WTC11 (cell line): Measurements from ENCODE around the gene TNP1. TPM values are rescaled to one million over a fixed set of nuclear protein-coding genes. Genes with fewer than 3 reads are reported as not detected.

ENCODE experiments used
- ATAC-seq: fragments of 200-7000 bp; cut with Tn5 transposase; 2 replicates; pipeline ENCODE4 v1.10.0; 2021; ENCODE audit warnings: mild to moderate bottlenecking, moderate library complexity
- CTCF ChIA-PET: fragments of 300-600 bp; sonication (Branson Sonifier 250); formaldehyde crosslinking; loops from one replicate; lab custom pipeline; 2021; ENCODE audit warnings: antibody characterized with exemption; lab: Charles Lee
- POLR2A ChIA-PET: fragments of 350-600 bp; sonication (Branson Sonifier 250); formaldehyde crosslinking; loops from one replicate; lab custom pipeline; 2021; ENCODE audit warnings: antibody characterized with exemption; lab: Charles Lee
- DNase-seq: peaks from one replicate; pipeline ENCODE4 v3.0.0; 2021; ENCODE audit warnings: low spot score
- H3K27ac Mint-ChIP-seq: 2 replicates; pipeline ENCODE4 v1.8.0; 2021; ENCODE audit warnings: mixed read lengths
- H3K27me3 Mint-ChIP-seq: 2 replicates; pipeline ENCODE4 v1.8.0; 2021; ENCODE audit warnings: low read depth, mild to moderate bottlenecking, moderate library complexity, mixed read lengths
- H3K36me3 Mint-ChIP-seq: 2 replicates; pipeline ENCODE4 v1.8.0; 2021; ENCODE audit warnings: mixed read lengths
- H3K4me1 Mint-ChIP-seq: 2 replicates; pipeline ENCODE4 v1.8.0; 2022; ENCODE audit warnings: mixed read lengths
- H3K4me3 Mint-ChIP-seq: 2 replicates; pipeline ENCODE4 v1.8.0; 2021; ENCODE audit warnings: mild to moderate bottlenecking, moderate library complexity, mixed read lengths
- H3K9me3 Mint-ChIP-seq: 2 replicates; pipeline ENCODE4 v1.8.0; 2021; ENCODE audit warnings: mixed read lengths
- GRHL2 ChIP-seq: fragments of 250-450 bp; sonication (Bioruptor Pico); IDR thresholded peaks from 2 replicates; pipeline ENCODE4 v1.8.0; 2022; ENCODE audit warnings: mild to moderate bottlenecking, moderate library complexity; ENCODE audit not compliant: insufficient replicate concordance, severe bottlenecking
- IRF2 ChIP-seq: sonication (generic); formaldehyde crosslinking; IDR thresholded peaks from 2 replicates; pipeline ENCODE4 v1.8.0; 2022; ENCODE audit warnings: low read depth, missing genetic modification reagents, borderline replicate concordance
- JAZF1 ChIP-seq: fragments of 250-450 bp; sonication (Bioruptor Pico); IDR thresholded peaks from 2 replicates; pipeline ENCODE4 v1.9.0; 2021; ENCODE audit warnings: moderate library complexity, mild to moderate bottlenecking, inconsistent platforms
- KAT7 ChIP-seq: sonication (generic); formaldehyde crosslinking; IDR thresholded peaks from 2 replicates; pipeline ENCODE4 v1.8.1; 2023; ENCODE audit warnings: missing genetic modification reagents, mild to moderate bottlenecking, borderline replicate concordance
- OVOL2 ChIP-seq: fragments of 250-450 bp; sonication (Bioruptor Pico); IDR thresholded peaks from 2 replicates; pipeline ENCODE4 v1.9.0; 2021; ENCODE audit warnings: mild to moderate bottlenecking, borderline replicate concordance
- RELA ChIP-seq: sonication (generic); formaldehyde crosslinking; IDR thresholded peaks from 2 replicates; pipeline ENCODE4 v1.8.1; 2022; ENCODE audit warnings: missing genetic modification reagents, mild to moderate bottlenecking, borderline replicate concordance
- SOX15 ChIP-seq: fragments of 250-450 bp; sonication (Bioruptor Pico); IDR thresholded peaks from 2 replicates; pipeline ENCODE4 v1.9.0; 2021; ENCODE audit warnings: mild to moderate bottlenecking
- TEAD1 ChIP-seq: sonication (generic); formaldehyde crosslinking; IDR thresholded peaks from 2 replicates; pipeline ENCODE4 v1.8.0; 2022; ENCODE audit warnings: mild to moderate bottlenecking, missing genetic modification reagents
- TEAD4 ChIP-seq: sonication (generic); formaldehyde crosslinking; IDR thresholded peaks from 2 replicates; pipeline ENCODE4 v1.8.0; 2022; ENCODE audit warnings: mild to moderate bottlenecking, missing genetic modification reagents
- TP53 ChIP-seq: sonication (generic); formaldehyde crosslinking; IDR thresholded peaks from 2 replicates; pipeline ENCODE4 v1.8.1; 2023; ENCODE audit warnings: mild to moderate bottlenecking, missing genetic modification reagents
- ZNF121 ChIP-seq: sonication (generic); formaldehyde crosslinking; IDR thresholded peaks from 2 replicates; pipeline ENCODE4 v1.8.0; 2023; ENCODE audit warnings: missing genetic modification reagents
- ZNF396 ChIP-seq: fragments of 250-450 bp; sonication (Bioruptor Pico); IDR thresholded peaks from 2 replicates; pipeline ENCODE4 v1.8.0; 2021; ENCODE audit warnings: mild to moderate bottlenecking, moderate library complexity, borderline replicate concordance
- total RNA-seq: library from RNA; stranded (reverse); gene quantifications from 3 replicates; pipeline ENCODE4 v1.2.3, GENCODE V29; 2021
- TF ChIP-seq, protein P1 (sequence below): sonication (generic); formaldehyde crosslinking; IDR thresholded peaks from 2 replicates; pipeline ENCODE4 v1.8.1; 2022; ENCODE audit warnings: missing genetic modification reagents, borderline replicate concordance
- TF ChIP-seq, protein P2 (sequence below): sonication (generic); formaldehyde crosslinking; IDR thresholded peaks from 2 replicates; pipeline ENCODE4 v1.8.1; 2022; ENCODE audit warnings: low read depth, mild to moderate bottlenecking, moderate library complexity, missing genetic modification reagents, borderline replicate concordance
- TF ChIP-seq, protein P3 (sequence below): sonication (generic); formaldehyde crosslinking; IDR thresholded peaks from 2 replicates; pipeline ENCODE4 v1.8.0; 2023; ENCODE audit warnings: missing genetic modification reagents, mild to moderate bottlenecking, borderline replicate concordance
- TF ChIP-seq, protein P4 (sequence below): sonication (generic); formaldehyde crosslinking; IDR thresholded peaks from 2 replicates; pipeline ENCODE4 v1.8.0; 2022; ENCODE audit warnings: mild to moderate bottlenecking, missing genetic modification reagents
- TF ChIP-seq, protein P5 (sequence below): sonication (generic); formaldehyde crosslinking; IDR thresholded peaks from 2 replicates; pipeline ENCODE4 v1.8.1; 2023; ENCODE audit warnings: mild to moderate bottlenecking, missing genetic modification reagents, moderate library complexity
- TF ChIP-seq, protein P6 (sequence below): fragments of 250-450 bp; sonication (Bioruptor Pico); IDR thresholded peaks from 2 replicates; pipeline ENCODE4 v1.8.0; 2021; ENCODE audit warnings: mild to moderate bottlenecking
- TF ChIP-seq, protein P7 (sequence below): fragments of 250-450 bp; sonication (Bioruptor Pico); IDR thresholded peaks from 2 replicates; pipeline ENCODE4 v2.1.2; 2022; ENCODE audit warnings: mild to moderate bottlenecking, moderate library complexity

Gene TNP1
- total RNA-seq, 1 experiment from 2014 or later = not detected

DNA sequence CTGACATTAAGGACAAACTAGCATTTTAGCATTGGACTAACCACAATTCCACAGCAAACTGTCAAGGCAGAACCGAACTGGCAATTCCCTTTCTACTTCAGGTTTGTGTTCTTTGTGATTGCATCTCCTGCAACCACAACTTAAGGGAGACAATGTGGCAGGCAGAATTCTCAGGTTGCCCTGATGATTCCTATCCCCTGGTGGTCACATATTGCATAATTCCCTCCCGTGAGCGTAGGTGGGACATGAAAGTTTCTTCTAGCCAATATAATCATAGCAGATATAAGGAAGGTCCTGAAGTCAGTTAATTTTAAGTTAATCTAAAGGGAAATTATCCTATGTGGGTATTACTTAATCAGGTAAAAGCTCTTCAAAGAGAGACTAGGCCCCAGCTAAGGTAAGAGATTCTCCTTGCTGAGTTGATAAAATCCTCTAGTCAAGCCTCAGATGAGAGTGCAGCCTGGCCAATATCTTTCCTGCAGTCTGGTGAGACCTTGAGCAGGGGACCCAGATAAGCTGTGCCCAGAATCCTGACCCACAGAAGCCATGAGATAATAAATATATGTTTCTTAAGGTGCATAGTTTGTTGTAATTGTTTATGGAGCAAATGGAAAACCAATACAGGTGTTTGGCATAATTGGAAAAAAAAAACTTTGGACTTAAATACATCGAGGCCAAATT lies 45.9 kb upstream of the TNP1 start (continued):
- TF ChIP-seq, protein P1, sequence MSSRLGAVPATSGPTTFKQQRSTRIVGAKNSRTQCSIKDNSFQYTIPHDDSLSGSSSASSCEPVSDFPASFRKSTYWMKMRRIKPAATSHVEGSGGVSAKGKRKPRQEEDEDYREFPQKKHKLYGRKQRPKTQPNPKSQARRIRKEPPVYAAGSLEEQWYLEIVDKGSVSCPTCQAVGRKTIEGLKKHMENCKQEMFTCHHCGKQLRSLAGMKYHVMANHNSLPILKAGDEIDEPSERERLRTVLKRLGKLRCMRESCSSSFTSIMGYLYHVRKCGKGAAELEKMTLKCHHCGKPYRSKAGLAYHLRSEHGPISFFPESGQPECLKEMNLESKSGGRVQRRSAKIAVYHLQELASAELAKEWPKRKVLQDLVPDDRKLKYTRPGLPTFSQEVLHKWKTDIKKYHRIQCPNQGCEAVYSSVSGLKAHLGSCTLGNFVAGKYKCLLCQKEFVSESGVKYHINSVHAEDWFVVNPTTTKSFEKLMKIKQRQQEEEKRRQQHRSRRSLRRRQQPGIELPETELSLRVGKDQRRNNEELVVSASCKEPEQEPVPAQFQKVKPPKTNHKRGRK (CRISPR knock-in tag) = no peak
- no peak for TF ChIP-seq RELA (CRISPR knock-in tag)
- TF ChIP-seq, protein P2, sequence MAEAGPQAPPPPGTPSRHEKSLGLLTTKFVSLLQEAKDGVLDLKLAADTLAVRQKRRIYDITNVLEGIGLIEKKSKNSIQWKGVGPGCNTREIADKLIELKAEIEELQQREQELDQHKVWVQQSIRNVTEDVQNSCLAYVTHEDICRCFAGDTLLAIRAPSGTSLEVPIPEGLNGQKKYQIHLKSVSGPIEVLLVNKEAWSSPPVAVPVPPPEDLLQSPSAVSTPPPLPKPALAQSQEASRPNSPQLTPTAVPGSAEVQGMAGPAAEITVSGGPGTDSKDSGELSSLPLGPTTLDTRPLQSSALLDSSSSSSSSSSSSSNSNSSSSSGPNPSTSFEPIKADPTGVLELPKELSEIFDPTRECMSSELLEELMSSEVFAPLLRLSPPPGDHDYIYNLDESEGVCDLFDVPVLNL (CRISPR knock-in tag) = no peak

DNA sequence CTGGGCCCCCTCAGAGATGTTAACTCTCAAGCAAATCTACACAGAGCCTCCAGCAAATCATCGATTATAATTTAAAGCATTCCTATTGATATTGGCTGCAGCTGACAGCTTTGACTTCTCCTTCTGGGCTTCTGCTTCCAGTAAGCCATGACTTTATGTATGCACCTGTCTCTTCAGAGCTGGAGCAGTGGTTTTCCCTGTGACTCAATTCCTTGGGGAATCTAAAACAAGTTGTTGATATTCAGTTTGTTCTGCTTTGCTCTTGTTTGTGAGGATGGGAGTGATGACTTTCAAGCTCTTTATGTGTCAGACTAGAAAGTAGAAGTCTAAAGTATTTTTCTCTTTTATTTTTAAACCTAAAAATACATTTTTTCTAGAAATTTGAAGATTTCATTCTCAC lies 45.1 kb upstream of the TNP1 start:
- H3K4me3 Mint-ChIP-seq = no peak overlapping the region
- CTCF ChIA-PET = no interaction called here
- peaks cover 44% of the 10 kb centered on the region for H3K9me3 Mint-ChIP-seq
- H3K27me3 Mint-ChIP-seq = no peaks in the 10 kb centered on the region; the same call in 1 of the 2 replicates
- POLR2A ChIA-PET = no interaction called here
- DNase-seq (no peak), ATAC-seq (no peak)
- peaks cover 28% of the 10 kb centered on the region for H3K36me3 Mint-ChIP-seq
- 0 out of 2 replicates have a peak, but pooled peaks cover 3% of the 10 kb centered on the region for H3K4me1 Mint-ChIP-seq
- TF ChIP-seq, protein P3, sequence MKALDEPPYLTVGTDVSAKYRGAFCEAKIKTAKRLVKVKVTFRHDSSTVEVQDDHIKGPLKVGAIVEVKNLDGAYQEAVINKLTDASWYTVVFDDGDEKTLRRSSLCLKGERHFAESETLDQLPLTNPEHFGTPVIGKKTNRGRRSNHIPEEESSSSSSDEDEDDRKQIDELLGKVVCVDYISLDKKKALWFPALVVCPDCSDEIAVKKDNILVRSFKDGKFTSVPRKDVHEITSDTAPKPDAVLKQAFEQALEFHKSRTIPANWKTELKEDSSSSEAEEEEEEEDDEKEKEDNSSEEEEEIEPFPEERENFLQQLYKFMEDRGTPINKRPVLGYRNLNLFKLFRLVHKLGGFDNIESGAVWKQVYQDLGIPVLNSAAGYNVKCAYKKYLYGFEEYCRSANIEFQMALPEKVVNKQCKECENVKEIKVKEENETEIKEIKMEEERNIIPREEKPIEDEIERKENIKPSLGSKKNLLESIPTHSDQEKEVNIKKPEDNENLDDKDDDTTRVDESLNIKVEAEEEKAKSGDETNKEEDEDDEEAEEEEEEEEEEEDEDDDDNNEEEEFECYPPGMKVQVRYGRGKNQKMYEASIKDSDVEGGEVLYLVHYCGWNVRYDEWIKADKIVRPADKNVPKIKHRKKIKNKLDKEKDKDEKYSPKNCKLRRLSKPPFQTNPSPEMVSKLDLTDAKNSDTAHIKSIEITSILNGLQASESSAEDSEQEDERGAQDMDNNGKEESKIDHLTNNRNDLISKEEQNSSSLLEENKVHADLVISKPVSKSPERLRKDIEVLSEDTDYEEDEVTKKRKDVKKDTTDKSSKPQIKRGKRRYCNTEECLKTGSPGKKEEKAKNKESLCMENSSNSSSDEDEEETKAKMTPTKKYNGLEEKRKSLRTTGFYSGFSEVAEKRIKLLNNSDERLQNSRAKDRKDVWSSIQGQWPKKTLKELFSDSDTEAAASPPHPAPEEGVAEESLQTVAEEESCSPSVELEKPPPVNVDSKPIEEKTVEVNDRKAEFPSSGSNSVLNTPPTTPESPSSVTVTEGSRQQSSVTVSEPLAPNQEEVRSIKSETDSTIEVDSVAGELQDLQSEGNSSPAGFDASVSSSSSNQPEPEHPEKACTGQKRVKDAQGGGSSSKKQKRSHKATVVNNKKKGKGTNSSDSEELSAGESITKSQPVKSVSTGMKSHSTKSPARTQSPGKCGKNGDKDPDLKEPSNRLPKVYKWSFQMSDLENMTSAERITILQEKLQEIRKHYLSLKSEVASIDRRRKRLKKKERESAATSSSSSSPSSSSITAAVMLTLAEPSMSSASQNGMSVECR (CRISPR knock-in tag) = no peak
- TF ChIP-seq, protein P4, sequence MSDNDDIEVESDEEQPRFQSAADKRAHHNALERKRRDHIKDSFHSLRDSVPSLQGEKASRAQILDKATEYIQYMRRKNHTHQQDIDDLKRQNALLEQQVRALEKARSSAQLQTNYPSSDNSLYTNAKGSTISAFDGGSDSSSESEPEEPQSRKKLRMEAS (CRISPR knock-in tag) = no peak
- TF ChIP-seq GRHL2 (CRISPR knock-in tag) = no peak
- TF ChIP-seq SOX15 (CRISPR knock-in tag) = no peak
- no peak overlapping the region for H3K27ac Mint-ChIP-seq

DNA sequence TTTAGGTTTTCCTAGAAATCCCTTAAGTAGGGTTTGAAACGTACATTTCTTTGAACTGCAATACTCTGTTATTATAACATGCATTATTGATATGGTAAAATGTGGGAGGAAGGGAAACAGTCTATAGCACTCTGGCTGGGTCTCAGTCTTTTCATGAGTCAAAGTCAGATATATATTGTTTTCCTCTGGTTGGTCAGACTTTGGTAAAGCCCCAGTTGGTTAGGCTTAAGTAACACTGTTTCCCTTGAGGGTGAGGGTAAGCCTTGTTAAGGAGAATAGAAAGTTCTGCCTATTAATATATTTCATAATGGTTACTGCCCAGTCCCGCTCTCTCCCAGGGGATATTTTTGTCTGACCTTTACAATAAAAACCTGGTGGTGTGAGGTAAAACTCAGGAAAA lies 44.7 kb upstream of the TNP1 start:
- Mint-ChIP-seq H3K27ac (no peak overlapping the region), H3K4me1 (0 out of 2 replicates have a peak, but pooled peaks cover 3% of the 10 kb centered on the region), H3K4me3 (no peak overlapping the region), H3K36me3 (peaks cover 28% of the 10 kb centered on the region), H3K27me3 (no peaks in the 10 kb centered on the region; the same call in 1 of the 2 replicates), H3K9me3 (peaks cover 46% of the 10 kb centered on the region)
- CTCF ChIA-PET = no interaction called here
- ATAC-seq = no peak
- POLR2A ChIA-PET = no interaction called here
- no peak for DNase-seq
- TF ChIP-seq, protein P5, sequence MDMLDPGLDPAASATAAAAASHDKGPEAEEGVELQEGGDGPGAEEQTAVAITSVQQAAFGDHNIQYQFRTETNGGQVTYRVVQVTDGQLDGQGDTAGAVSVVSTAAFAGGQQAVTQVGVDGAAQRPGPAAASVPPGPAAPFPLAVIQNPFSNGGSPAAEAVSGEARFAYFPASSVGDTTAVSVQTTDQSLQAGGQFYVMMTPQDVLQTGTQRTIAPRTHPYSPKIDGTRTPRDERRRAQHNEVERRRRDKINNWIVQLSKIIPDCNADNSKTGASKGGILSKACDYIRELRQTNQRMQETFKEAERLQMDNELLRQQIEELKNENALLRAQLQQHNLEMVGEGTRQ (CRISPR knock-in tag) = no peak
- TF ChIP-seq KAT7 (no peak), TEAD1 (no peak), OVOL2 (CRISPR knock-in tag) (no peak), JAZF1 (CRISPR knock-in tag) (no peak), IRF2 (no peak), TEAD4 (no peak), TP53 (CRISPR knock-in tag) (no peak), ZNF396 (CRISPR knock-in tag) (no peak), ZNF121 (no peak)
- TF ChIP-seq, protein P6, sequence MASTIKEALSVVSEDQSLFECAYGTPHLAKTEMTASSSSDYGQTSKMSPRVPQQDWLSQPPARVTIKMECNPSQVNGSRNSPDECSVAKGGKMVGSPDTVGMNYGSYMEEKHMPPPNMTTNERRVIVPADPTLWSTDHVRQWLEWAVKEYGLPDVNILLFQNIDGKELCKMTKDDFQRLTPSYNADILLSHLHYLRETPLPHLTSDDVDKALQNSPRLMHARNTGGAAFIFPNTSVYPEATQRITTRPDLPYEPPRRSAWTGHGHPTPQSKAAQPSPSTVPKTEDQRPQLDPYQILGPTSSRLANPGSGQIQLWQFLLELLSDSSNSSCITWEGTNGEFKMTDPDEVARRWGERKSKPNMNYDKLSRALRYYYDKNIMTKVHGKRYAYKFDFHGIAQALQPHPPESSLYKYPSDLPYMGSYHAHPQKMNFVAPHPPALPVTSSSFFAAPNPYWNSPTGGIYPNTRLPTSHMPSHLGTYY (CRISPR knock-in tag) = no peak
- TF ChIP-seq, protein P7, sequence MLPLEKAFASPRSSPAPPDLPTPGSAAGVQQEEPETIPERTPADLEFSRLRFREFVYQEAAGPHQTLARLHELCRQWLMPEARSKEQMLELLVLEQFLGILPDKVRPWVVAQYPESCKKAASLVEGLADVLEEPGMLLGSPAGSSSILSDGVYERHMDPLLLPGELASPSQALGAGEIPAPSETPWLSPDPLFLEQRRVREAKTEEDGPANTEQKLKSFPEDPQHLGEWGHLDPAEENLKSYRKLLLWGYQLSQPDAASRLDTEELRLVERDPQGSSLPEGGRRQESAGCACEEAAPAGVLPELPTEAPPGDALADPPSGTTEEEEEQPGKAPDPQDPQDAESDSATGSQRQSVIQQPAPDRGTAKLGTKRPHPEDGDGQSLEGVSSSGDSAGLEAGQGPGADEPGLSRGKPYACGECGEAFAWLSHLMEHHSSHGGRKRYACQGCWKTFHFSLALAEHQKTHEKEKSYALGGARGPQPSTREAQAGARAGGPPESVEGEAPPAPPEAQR (CRISPR knock-in tag) = no peak
